Skeletal muscle satellite cell (primary cell): ENCODE results near the gene UBXN7.
"Not testable (repeated sequence)": the region's sequence is repeated elsewhere in the genome, so short reads cannot be mapped to it uniquely, and the experiment has no call there.

Experiments
- H3K27me3 ChIP-seq: 2 replicates; pipeline ENCODE4 v1.7.0; 2013; ENCODE audit warnings: low read length; ENCODE audit not compliant: control insufficient read depth, insufficient read depth
- H3K36me3 ChIP-seq: 2 replicates; pipeline ENCODE4 v1.7.0; 2013; ENCODE audit warnings: mild to moderate bottlenecking, control low read depth, low read length; ENCODE audit not compliant: insufficient read depth
- H3K4me1 ChIP-seq: 2 replicates; pipeline ENCODE4 v1.7.0; 2013; ENCODE audit warnings: low read length; ENCODE audit not compliant: control insufficient read depth, insufficient read depth
- H3K4me2 ChIP-seq: 2 replicates; pipeline ENCODE4 v1.7.0; 2013; ENCODE audit warnings: mild to moderate bottlenecking, low read length
- H3K4me3 ChIP-seq: 2 replicates; pipeline ENCODE4 v1.7.0; 2013; ENCODE audit warnings: low read length
- H3K9ac ChIP-seq: 2 replicates; pipeline ENCODE4 v1.7.0; 2013; ENCODE audit warnings: mild to moderate bottlenecking, low read depth, low read length, moderate library complexity
- H3K9me3 ChIP-seq: replicated peaks from 2 replicates; pipeline ENCODE4 v1.7.0; 2013; ENCODE audit warnings: mild to moderate bottlenecking, control low read depth, low read length

UBXN7 gene

DNA sequence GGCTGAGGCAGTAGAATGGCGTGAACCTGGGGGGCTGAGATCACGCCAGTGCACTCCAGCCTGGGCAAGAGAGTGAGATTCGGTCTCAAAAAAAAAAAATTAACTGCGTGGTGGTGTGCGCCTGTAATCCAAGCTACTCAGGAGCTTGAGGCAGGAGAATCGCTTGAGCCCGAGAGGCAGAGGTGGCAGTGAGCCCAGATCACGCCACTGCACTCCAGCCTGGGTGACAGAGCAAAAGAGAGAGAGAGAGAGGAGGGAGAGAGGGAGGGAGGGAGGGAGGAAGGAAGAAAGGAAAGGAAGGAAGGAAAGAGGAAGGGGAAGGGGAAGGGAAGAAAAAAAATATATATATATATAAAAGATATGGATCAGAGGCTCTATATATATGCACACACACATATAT, 100.1 kb downstream of the UBXN7 start:
- Histone ChIP-seq H3K4me3 (no peak overlapping the region), H3K4me1 (peaks cover 7% of the 10 kb centered on the region), H3K36me3 (no peaks in the 10 kb centered on the region), H3K4me2 (no peak overlapping the region), H3K9me3 (no peaks in the 10 kb centered on the region), H3K9ac (no peak overlapping the region), H3K27me3 (no peaks in the 10 kb centered on the region)

DNA sequence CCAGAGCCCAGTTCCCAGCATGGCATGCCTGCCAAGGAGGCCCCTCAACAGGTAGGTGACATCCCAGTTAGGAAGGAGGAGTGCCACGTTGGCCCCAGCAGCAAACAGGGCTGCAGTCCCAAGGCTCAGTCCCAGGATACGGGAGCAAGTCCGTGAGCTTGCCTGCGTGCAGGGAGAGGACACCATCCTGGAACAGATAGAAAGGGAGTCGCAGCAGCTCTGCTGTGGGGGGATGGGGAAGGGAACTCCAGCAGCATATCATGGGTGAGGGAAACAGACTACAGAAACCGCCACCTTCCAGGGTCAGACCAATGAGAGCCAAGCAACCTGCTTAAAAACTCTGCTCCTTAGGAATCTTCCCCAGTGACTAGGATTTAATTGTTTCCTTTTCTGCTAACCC, 104.8 kb downstream of the UBXN7 start:
- peaks cover 10% of the 10 kb centered on the region for H3K4me1 ChIP-seq
- no peak overlapping the region for H3K9ac ChIP-seq
- no peaks in the 10 kb centered on the region for H3K36me3 ChIP-seq
- H3K4me2 ChIP-seq, result no peak overlapping the region
- H3K27me3 ChIP-seq, result no peaks in the 10 kb centered on the region
- H3K9me3 ChIP-seq, result no peaks in the 10 kb centered on the region
- no peak overlapping the region for H3K4me3 ChIP-seq

DNA sequence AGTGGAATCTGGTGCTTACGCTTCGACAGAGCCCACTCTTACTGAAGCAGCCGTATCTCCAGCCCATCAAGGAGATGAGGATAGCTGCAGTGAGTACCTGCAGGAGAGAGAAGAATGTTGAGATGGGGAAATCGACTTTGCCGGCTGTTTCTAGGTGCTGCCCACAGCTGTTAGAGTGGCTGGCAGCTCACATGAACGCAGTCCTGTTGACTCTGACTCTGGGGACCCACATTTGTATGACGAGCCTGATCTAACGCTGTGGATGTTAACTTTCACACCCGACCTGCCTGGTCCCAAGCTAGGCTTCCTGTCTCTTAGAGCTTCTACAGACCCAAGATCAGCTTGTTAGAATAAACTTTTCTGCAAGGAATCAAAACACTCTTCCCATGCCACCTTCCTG, 105.3 kb downstream of the UBXN7 start:
- H3K36me3 ChIP-seq, result no peaks in the 10 kb centered on the region
- no peak overlapping the region for H3K4me3 ChIP-seq
- H3K9me3 ChIP-seq, result no peaks in the 10 kb centered on the region
- H3K4me1 ChIP-seq, result peaks cover 10% of the 10 kb centered on the region
- H3K4me2 ChIP-seq, result no peak overlapping the region
- H3K9ac ChIP-seq, result no peak overlapping the region
- no peaks in the 10 kb centered on the region for H3K27me3 ChIP-seq

DNA sequence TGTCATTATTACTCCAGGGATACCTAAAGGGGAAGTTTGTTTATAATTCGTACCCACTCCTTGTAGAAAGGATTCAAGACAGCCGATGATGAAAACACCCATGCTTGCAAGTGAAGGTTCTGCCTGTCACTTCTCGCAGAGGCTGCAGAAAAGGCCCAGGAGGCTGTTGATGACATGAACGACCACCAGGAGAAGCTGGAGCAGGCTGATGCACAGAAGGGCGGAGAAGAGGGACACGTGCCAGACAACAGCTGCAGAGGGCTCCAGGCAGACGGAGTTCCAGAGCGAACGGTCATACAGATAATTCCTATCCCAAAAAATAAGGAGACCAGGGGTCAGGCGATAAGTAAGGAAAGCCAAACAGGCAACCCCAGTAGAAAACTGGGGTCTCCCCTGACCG, 108.5 kb downstream of the UBXN7 start:
- no peaks in the 10 kb centered on the region for H3K9me3 ChIP-seq
- H3K36me3 ChIP-seq, result no peaks in the 10 kb centered on the region
- no peak overlapping the region for H3K4me3 ChIP-seq
- no peak overlapping the region for H3K4me2 ChIP-seq
- H3K4me1 ChIP-seq, result peaks cover 10% of the 10 kb centered on the region
- no peaks in the 10 kb centered on the region for H3K27me3 ChIP-seq
- no peak overlapping the region for H3K9ac ChIP-seq

DNA sequence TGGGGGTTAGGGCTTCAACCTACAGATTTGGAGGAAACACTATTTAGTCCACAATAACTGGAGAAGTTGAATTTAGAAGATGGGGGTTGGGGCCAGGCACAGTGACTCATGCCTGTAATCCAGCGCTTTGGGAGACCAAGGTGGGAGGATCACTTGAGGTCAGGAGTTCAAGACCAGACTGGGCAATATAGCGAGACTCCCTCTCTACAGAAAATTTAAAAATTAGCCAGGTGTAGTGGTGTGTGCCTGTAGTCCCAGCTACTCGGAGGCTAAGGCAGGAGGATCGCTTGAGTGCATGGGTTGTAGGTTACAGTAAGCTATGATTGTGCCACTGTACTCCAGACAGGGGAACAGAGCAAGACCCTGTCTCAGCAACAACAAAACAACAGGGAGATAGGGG, 109.2 kb downstream of the UBXN7 start:
- Histone ChIP-seq H3K9ac (no peak overlapping the region), H3K4me2 (no peak overlapping the region), H3K4me3 (no peak overlapping the region), H3K36me3 (no peaks in the 10 kb centered on the region), H3K27me3 (no peaks in the 10 kb centered on the region), H3K9me3 (no peaks in the 10 kb centered on the region), H3K4me1 (peaks cover 10% of the 10 kb centered on the region)

DNA sequence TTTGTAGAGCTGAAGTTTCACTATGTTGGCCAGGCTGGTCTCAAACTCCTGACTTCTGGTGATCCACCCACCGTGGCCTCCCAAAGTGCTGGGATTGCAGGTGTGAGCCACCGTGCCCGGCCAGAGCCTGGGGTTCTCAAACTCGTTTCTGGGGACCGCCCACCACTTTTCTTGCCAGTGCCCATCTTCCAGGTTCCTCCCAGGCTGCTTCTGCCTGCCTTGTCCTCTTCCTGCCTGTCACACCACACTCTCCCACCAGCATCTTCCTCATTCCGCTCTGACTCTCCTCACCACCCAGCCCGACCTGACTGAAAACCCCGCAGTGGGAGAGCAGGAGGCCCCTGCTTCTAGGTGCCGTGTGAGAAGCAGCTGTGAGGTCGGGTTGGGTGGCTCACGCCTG, 111.1 kb downstream of the UBXN7 start:
- Histone ChIP-seq H3K9ac (no peak overlapping the region), H3K4me2 (no peak overlapping the region), H3K9me3 (no peaks in the 10 kb centered on the region), H3K4me3 (no peak overlapping the region), H3K36me3 (no peaks in the 10 kb centered on the region), H3K27me3 (no peaks in the 10 kb centered on the region), H3K4me1 (peaks cover 7% of the 10 kb centered on the region)

DNA sequence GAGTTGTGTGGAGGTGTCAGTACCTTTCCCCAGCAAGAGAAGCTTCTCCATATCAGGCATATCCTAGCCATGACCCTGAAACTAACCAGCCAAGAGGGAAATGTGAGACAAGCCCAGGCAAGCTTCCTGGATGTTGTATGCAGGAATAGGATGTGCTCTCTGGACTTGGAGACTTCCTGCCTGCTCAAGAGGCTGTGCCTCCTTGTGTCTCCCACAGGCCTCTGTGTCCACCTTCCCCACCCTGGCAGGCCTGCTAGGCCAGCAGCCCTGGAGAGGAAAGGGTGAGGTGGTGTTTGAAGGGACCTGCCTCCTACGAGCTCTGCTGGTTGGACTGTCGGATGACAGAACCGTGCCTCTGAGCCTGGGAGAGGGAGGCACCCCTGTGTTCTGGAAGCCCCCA, 112.1 kb downstream of the UBXN7 start:
- H3K27me3 ChIP-seq, result no peaks in the 10 kb centered on the region
- no peak overlapping the region for H3K4me2 ChIP-seq
- no peak overlapping the region for H3K4me3 ChIP-seq
- H3K36me3 ChIP-seq, result no peaks in the 10 kb centered on the region
- no peaks in the 10 kb centered on the region for H3K9me3 ChIP-seq
- no peak overlapping the region for H3K9ac ChIP-seq
- peaks cover 7% of the 10 kb centered on the region for H3K4me1 ChIP-seq

DNA sequence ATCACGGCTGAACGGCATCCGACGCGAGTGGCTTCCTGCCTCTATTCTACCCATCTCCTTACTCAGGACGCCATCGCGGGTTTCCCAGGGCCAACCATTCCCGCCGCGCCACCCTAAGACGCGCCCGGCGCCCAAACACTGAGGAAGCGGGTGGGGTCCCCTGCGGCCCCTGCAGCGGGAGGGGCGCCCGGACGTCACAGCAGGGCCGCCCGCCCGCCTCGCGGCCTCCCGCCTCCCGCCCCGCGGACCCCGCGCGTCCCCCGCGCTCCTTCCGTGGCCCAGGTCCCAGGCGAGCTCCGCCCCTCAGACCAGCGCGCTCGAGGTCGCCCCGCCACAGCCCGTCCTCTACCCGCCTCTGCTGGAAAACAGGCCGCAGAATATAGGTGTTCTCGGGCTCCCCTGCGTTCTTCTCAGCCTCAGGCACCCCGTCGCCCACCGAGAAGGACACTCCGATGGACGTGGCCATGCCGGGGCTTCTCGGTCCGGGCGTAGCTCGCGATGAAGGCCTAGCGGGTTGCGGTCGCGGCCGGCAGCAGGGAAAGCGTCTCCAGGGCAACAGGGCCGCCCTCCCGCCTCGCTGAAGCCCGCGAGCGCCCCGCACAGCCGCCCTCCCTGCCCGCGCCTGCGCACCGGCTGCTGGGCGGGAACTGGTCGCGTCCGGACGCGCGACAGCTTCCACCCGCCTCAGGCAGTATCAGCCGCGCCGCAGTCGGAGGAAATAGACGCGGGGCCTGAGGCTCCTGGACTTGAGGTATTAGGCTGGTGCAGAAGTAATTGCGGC, 114.3 kb downstream of the UBXN7 start, which contains the start of gene DYNLT2B:
TSS of gene DYNLT2B (minus strand) at position 554 of the 781 bp plus-strand sequence. CDS start at position 466, 88 bp downstream.
- Histone ChIP-seq H3K9ac (peak within 1 kb of the TSS; percentile 98), H3K4me1 (no peaks in the 10 kb centered on the region), H3K27me3 (no peaks in the 10 kb centered on the region), H3K9me3 (no peaks in the 10 kb centered on the region), H3K4me3 (peak within 1 kb of the TSS; percentile 100), H3K4me2 (peak within 1 kb of the TSS; percentile 89), H3K36me3 (no peaks in the 10 kb centered on the region)

DNA sequence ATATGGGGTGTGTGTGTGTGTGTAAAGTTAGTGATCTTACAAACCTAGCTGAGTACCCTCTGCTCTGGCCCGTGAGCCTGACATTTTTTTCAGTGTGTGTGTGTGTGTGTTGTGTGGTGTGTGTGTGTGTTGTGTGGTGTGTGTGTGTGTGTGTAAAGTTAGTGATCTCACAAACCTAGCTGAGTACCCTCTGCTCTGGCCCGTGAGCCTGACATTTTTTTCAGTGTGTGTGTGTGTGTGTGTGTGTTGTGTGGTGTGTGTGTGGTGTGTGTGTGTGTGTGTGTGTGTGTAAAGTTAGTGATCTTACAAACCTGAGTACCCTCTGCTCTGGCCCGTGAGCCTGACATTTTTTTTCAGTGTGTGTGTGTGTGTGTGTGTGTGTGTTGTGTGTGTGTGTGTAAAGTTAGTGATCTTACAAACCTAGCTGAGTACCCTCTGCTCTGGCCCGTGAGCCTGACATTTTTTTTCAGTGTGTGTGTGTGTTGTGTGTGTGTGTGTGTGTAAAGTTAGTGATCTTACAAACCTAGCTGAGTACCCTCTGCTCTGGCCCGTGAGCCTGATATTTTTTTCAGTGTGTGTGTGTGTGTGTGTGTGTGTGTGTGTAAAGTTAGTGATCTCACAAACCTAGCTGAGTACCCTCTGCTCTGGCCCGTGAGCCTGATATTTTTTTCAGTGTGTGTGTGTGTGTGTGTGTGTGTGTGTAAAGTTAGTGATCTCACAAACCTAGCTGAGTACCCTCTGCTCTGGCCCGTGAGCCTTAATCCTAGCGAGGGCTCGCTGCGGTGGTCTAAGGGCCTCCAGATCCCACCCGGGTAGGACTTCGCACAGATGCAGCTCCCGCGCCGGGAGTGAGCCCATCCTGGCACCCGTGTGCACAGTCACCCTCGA, 115.2 kb downstream of the UBXN7 start:
- H3K4me3 ChIP-seq, result peak overlapping the region; percentile 100
- H3K4me1 ChIP-seq, result not testable (repeated sequence)
- H3K4me2 ChIP-seq, result peak overlapping the region; percentile 89

DNA sequence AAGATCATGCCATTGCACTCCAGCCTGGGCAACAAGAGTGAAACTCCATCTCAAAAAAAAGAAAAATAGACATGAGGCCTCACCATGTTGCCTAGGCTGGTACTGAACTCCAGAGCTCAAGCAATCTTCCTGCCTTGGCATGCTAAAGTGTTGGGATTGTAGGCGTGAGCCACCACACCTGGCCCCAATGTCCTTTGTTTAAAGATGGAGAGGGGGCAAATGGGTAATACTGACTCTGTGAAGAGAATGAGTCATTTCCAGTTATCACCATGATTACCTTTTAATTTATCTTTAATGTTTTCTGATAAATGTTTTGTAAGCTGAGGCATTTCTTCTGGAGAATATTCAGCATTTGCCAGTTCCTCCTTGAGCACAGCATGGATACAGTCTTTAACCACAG, 116.4 kb downstream of the UBXN7 start:
- H3K27me3 ChIP-seq, result no peaks in the 10 kb centered on the region
- no peak overlapping the region for H3K4me3 ChIP-seq
- no peaks in the 10 kb centered on the region for H3K36me3 ChIP-seq
- no peaks in the 10 kb centered on the region for H3K4me1 ChIP-seq
- H3K4me2 ChIP-seq, result no peak overlapping the region
- H3K9ac ChIP-seq, result no peak overlapping the region
- H3K9me3 ChIP-seq, result no peaks in the 10 kb centered on the region

More for the DNA sequence above, 115.2 kb downstream of the UBXN7 start:
- not testable (repeated sequence) for H3K9me3 ChIP-seq, H3K27me3 ChIP-seq, H3K36me3 ChIP-seq
- peak overlapping the region; percentile 98 for H3K9ac ChIP-seq

DNA sequence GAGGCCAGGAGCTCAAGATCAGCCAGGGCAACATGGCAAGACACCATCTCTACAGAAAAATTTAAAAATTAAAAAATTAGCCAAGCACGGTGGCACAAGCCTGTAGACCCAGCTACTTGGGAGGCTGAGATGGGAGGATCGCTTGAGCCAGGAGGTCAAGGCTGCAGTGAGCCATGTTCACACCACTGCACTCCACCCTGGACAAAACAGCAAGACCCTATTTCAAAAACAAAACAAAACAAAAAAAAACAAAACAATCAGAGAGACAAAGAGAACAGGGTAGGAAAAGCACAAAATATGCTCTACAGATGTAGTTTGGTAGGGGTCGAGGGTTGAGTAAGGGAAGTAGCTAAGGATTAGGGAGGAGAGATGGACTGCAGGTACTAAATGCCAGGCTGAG, 117.6 kb downstream of the UBXN7 start:
- H3K27me3 ChIP-seq, result no peaks in the 10 kb centered on the region
- H3K4me1 ChIP-seq, result no peaks in the 10 kb centered on the region
- no peak overlapping the region for H3K4me3 ChIP-seq

More for the DNA sequence above, 117.6 kb downstream of the UBXN7 start:
- H3K36me3 ChIP-seq, result no peaks in the 10 kb centered on the region
- H3K4me2 ChIP-seq, result no peak overlapping the region
- H3K9ac ChIP-seq, result no peak overlapping the region
- H3K9me3 ChIP-seq, result no peaks in the 10 kb centered on the region
